Measurements from ENCODE around the gene MEGF11. TPM values are rescaled to one million over a fixed set of nuclear protein-coding genes. Genes with fewer than 3 reads are reported as not detected.

The MEGF11 gene
- total RNA-seq, 3 donors from 2014 or later: not detected

DNA sequence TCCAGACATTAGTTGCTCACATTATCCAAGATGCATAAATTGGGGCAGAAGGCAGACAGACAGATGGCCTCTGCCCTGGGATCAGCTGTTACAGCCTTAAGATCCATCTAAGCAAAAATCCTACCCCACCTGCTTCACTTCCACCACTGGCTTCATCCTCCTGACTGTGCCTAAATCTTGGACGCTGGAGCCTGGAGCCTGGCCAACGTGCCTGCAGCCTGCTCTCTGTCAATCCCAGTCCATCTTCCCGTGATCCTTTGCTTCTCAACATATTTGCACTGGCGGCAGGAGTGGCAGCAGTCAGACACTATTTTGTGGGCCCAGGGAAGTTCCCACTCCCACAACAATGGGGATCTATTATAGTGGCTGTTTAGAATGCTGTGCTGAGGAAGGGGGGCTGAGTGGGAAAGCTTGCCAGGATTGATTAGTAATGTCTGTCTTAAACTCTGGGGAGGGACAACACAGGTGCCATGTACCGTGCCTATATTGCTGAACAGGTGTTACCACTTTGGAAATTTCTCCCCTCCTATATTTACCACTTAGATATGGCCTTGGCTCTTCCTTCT lies 121.2 kb downstream of the MEGF11 start:
- DNase-seq (no peak), ATAC-seq (no peak)
- peaks cover 11% of the 10 kb centered on the region for H3K4me1 Mint-ChIP-seq (ENCODE audit: low read depth)
- H3K36me3 Mint-ChIP-seq (ENCODE audit: insufficient read depth): no peaks in the 10 kb centered on the region
- H3K27me3 Mint-ChIP-seq (ENCODE audit: low read depth): peaks cover 8% of the 10 kb centered on the region
- H3K4me3 Mint-ChIP-seq: no peak overlapping the region
- no peaks in the 10 kb centered on the region for H3K9me3 Mint-ChIP-seq

- no peaks in the 10 kb centered on the region for H3K36me3 Mint-ChIP-seq (ENCODE audit: insufficient read depth)
- peaks cover 11% of the 10 kb centered on the region for H3K4me1 Mint-ChIP-seq (ENCODE audit: low read depth)
- peaks cover 12% of the 10 kb centered on the region for H3K27me3 Mint-ChIP-seq (ENCODE audit: low read depth)
- ATAC-seq (no peak), DNase-seq (no peak)
- H3K4me3 Mint-ChIP-seq: no peak overlapping the region
- no peaks in the 10 kb centered on the region for H3K9me3 Mint-ChIP-seq
Observed at GRCh38 chr15:66131831-66132230, 121.7 kb downstream of the MEGF11 start.

GRCh38 chr15:66131200-66131599 lies 122.3 kb downstream of the MEGF11 start:
- ATAC-seq (no peak), DNase-seq (no peak)
- no peaks in the 10 kb centered on the region for H3K36me3 Mint-ChIP-seq (ENCODE audit: insufficient read depth)
- H3K4me1 Mint-ChIP-seq (ENCODE audit: low read depth): peaks cover 11% of the 10 kb centered on the region
- H3K4me3 Mint-ChIP-seq: no peak overlapping the region
- no peaks in the 10 kb centered on the region for H3K9me3 Mint-ChIP-seq
- peaks cover 16% of the 10 kb centered on the region for H3K27me3 Mint-ChIP-seq (ENCODE audit: low read depth)

GRCh38 chr15:66130496-66131034 lies 123.0 kb downstream of the MEGF11 start:
- no peak overlapping the region for H3K4me3 Mint-ChIP-seq
- no peak for DNase-seq
- peaks cover 16% of the 10 kb centered on the region for H3K27me3 Mint-ChIP-seq (ENCODE audit: low read depth)
- ATAC-seq: no peak
- no peaks in the 10 kb centered on the region for H3K36me3 Mint-ChIP-seq (ENCODE audit: insufficient read depth)
- H3K9me3 Mint-ChIP-seq: no peaks in the 10 kb centered on the region
- H3K4me1 Mint-ChIP-seq (ENCODE audit: low read depth): peaks cover 7% of the 10 kb centered on the region

DNA sequence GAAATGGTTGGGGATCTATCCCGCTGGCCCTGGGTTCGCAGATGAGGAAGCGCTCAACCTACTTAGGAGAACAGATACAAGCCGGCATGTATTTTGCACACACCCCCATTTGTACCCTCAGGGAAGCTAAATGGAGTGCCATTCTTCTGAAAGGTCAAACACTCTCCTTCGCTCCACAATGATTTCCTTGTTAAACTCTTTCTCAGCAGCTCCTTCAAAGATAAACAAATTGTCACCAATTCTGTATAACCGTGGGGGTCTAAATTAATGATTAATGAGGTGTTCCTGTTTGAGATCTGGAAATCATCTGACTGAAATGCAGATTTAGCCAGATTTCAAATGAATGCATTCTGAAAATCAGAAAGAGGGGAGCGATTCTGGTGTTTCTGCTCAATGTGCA lies 124.0 kb downstream of the MEGF11 start:
- Mint-ChIP-seq H3K9me3 (no peaks in the 10 kb centered on the region), H3K4me3 (no peak overlapping the region), H3K36me3 (ENCODE audit: insufficient read depth) (no peaks in the 10 kb centered on the region), H3K4me1 (ENCODE audit: low read depth) (no peaks in the 10 kb centered on the region), H3K27me3 (ENCODE audit: low read depth) (peaks cover 18% of the 10 kb centered on the region)
- no peak for ATAC-seq
- no peak for DNase-seq

DNA sequence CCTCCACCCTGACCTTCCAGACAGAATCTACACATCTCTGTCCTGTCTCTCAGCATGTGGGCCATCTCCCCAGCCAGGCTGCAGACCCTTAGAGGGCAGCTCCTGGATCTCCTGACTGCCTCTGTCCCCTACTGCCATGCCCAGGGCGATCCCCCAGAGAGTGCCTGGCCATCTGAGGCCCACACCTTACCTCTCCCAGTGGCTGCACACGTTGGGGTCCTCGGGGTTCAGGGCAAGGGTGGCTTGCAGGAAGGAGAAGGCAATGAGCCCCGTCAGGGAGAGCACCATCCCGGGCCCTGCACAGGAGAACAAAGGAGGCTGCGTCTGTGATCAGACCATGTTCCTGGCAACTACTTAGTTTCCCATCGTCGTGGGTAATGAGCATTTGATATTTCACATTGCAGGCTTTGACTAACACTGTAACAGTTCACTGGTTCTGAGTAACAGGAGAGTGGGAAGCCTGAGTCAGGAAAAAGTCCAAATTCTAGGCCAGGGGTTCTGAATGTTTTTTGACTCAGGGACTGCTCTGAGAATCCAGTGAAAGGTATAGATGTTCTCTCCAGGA lies 125.4 kb downstream of the MEGF11 start:
- no peaks in the 10 kb centered on the region for H3K4me1 Mint-ChIP-seq (ENCODE audit: low read depth)
- no peak for ATAC-seq
- H3K27me3 Mint-ChIP-seq (ENCODE audit: low read depth): peaks cover 18% of the 10 kb centered on the region
- no peak overlapping the region for H3K4me3 Mint-ChIP-seq
- no peaks in the 10 kb centered on the region for H3K9me3 Mint-ChIP-seq
- DNase-seq: no peak
- H3K36me3 Mint-ChIP-seq (ENCODE audit: insufficient read depth): no peaks in the 10 kb centered on the region

DNA sequence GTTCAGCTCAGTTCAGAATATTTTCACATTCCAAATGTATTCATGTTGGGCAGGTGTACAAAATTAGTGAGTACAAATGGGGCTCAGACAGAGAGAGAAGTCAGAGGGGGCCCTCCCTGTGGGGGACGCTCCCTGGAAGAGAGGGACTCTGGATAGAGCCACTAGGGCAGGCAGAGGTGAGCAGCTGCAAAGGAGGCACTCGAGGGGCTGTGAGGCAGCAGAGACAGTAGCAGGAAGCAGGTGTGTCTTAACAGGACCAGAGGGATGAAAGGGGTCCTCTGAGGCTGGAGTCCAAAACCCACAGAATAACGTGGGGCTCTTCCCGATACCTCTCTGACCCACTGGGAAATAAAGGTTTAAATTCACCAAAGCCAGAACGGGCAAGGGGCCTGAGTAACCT lies 127.1 kb downstream of the MEGF11 start:
- no peak for ATAC-seq
- Mint-ChIP-seq H3K9me3 (no peaks in the 10 kb centered on the region), H3K4me3 (no peak overlapping the region), H3K36me3 (ENCODE audit: insufficient read depth) (no peaks in the 10 kb centered on the region), H3K4me1 (ENCODE audit: low read depth) (no peaks in the 10 kb centered on the region), H3K27me3 (ENCODE audit: low read depth) (peaks cover 18% of the 10 kb centered on the region)
- DNase-seq: no peak

DNA sequence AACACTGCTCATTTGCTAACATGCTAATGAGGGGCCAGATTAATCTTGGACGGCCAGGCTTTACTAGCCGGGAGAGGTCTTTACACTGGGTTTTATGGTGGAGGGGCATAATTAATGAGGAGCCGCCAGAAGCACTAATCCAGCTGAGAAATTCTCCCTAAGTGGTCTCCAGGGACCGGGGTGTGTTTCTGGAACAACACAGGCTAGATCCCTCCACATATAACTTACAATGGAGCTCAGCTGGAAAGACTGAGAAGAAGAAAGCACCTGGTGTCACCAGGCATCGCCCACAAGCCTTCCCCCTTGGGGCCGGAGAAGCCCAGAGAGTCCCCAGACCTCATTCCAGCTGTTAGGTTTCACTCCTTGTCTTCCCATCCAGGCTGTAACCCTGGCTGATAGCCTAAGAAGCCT lies 127.5 kb downstream of the MEGF11 start:
- no peaks in the 10 kb centered on the region for H3K4me1 Mint-ChIP-seq (ENCODE audit: low read depth)
- ATAC-seq (no peak), DNase-seq (no peak)
- H3K36me3 Mint-ChIP-seq (ENCODE audit: insufficient read depth): no peaks in the 10 kb centered on the region
- peaks cover 18% of the 10 kb centered on the region for H3K27me3 Mint-ChIP-seq (ENCODE audit: low read depth)
- no peak overlapping the region for H3K4me3 Mint-ChIP-seq
- no peaks in the 10 kb centered on the region for H3K9me3 Mint-ChIP-seq

DNA sequence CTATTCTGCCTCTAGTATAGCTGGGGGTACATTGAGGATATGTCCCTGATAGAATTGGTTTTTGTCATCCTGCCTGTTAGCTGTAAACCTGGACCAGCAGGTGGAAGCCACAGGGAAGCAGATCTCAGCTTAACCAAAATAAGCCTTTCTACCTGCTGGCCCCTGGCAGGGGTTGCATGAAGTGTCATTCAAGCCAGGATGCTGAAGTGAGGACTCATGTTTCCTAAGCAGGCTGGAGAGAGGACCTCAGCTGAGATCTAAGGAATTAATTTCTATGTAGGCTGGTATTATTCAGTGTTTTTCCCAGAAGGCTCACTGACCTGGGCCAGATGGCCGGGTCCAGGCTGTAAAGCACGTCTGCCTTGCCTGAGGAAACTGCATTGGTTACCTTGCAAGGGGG lies 128.9 kb downstream of the MEGF11 start:
- DNase-seq: no peak
- no peak for ATAC-seq
- Mint-ChIP-seq H3K4me1 (ENCODE audit: low read depth) (no peaks in the 10 kb centered on the region), H3K4me3 (no peak overlapping the region), H3K27me3 (ENCODE audit: low read depth) (peaks cover 13% of the 10 kb centered on the region), H3K36me3 (ENCODE audit: insufficient read depth) (no peaks in the 10 kb centered on the region), H3K9me3 (no peaks in the 10 kb centered on the region)

DNA sequence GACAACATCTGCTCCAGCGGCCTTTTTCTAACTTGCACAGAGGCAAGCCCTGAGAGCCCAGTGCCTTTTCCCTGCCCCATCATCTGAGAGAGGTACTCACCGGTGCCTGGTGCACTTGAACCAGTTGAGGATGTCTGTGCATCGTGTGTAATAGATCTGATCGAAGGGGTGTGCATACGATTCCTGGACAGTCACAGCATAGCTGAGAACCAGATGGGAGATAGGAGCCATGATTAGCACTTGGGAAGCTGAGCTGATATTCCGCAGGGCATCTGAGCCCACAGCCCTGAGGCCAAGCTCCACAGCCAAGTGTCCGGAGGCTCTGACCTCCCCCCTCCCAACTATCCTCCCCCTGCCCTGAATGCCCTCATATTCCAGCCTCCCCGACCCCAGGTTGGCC lies 129.8 kb downstream of the MEGF11 start:
- no peak for ATAC-seq
- H3K27me3 Mint-ChIP-seq (ENCODE audit: low read depth): peaks cover 11% of the 10 kb centered on the region
- no peak for DNase-seq
- no peaks in the 10 kb centered on the region for H3K4me1 Mint-ChIP-seq (ENCODE audit: low read depth)
- no peak overlapping the region for H3K4me3 Mint-ChIP-seq
- no peaks in the 10 kb centered on the region for H3K36me3 Mint-ChIP-seq (ENCODE audit: insufficient read depth)
- H3K9me3 Mint-ChIP-seq: no peaks in the 10 kb centered on the region

DNA sequence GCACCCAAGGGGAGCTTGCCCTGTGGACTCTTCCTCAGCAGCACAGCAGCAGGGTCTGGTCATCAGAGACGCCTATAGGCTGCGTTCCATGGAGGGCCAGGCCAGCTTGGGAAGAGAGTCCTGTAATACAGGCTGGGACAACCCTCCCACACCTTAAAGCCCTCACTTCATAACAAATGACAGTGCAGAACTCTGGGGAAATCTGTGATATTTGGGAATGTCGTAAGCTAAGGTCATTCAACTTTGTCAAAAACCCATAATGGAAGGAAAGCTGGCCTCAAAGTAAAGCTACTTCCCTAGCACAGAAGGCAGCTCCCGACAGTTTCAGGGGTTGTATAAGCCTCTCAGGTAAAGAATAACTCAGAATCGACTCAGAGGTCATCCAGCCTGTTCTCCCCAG lies 133.1 kb downstream of the MEGF11 start:
- Mint-ChIP-seq H3K27me3 (ENCODE audit: low read depth) (peaks cover 12% of the 10 kb centered on the region), H3K4me3 (no peak overlapping the region), H3K36me3 (ENCODE audit: insufficient read depth) (no peaks in the 10 kb centered on the region), H3K9me3 (no peaks in the 10 kb centered on the region), H3K4me1 (ENCODE audit: low read depth) (peaks cover 11% of the 10 kb centered on the region)
- ATAC-seq: no peak
- no peak for DNase-seq

GRCh38 chr15:66117841-66118240 lies 135.7 kb downstream of the MEGF11 start:
- Mint-ChIP-seq H3K27me3 (ENCODE audit: low read depth) (peaks cover 10% of the 10 kb centered on the region), H3K9me3 (no peaks in the 10 kb centered on the region), H3K4me3 (no peak overlapping the region), H3K4me1 (ENCODE audit: low read depth) (peaks cover 11% of the 10 kb centered on the region), H3K36me3 (ENCODE audit: insufficient read depth) (no peaks in the 10 kb centered on the region)
- DNase-seq: no peak
- ATAC-seq: no peak

DNA sequence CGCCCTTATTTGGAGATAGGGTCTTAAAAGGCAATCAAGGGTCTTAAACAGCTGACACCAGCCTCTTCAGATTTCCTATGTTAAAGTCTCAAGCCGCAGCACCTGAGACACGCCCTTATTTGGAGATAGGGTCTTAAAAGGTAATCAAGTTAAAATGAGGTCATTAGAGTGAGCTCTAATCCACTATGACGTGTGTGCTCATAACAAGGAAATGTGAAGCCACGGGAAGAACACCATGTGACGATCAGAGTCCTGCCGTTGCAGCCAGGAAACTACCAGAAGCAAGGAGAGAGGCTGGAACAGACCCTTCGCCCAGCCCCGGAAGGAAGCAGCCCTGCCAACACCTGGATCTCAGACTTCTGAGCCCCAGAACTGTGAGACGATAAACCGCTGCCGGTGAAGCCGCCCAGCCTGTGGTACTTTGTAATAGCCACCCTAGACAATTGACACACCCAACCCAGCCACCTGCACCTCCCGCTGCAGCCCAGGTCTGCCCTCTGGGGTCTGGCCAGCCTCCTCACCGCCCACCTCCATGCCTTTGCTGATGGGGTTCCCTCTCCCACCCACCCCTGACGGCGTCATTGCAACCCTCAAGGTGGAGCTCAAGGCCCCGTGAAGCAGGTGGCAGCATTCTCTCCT lies 137.9 kb downstream of the MEGF11 start:
- H3K27me3 Mint-ChIP-seq (ENCODE audit: low read depth): peaks cover 10% of the 10 kb centered on the region
- DNase-seq: no peak
- no peaks in the 10 kb centered on the region for H3K9me3 Mint-ChIP-seq
- H3K4me3 Mint-ChIP-seq: no peak overlapping the region
- H3K4me1 Mint-ChIP-seq (ENCODE audit: low read depth): peaks cover 11% of the 10 kb centered on the region
- peak in 1 of 2 donors; percentile 25 for ATAC-seq
- H3K36me3 Mint-ChIP-seq (ENCODE audit: insufficient read depth): no peaks in the 10 kb centered on the region

GRCh38 chr15:66114863-66115425 lies 138.6 kb downstream of the MEGF11 start:
- H3K27me3 Mint-ChIP-seq (ENCODE audit: low read depth): peaks cover 10% of the 10 kb centered on the region
- H3K4me1 Mint-ChIP-seq (ENCODE audit: low read depth): peaks cover 11% of the 10 kb centered on the region
- ATAC-seq (no peak), DNase-seq (no peak)
- H3K9me3 Mint-ChIP-seq: no peaks in the 10 kb centered on the region
- no peaks in the 10 kb centered on the region for H3K36me3 Mint-ChIP-seq (ENCODE audit: insufficient read depth)
- no peak overlapping the region for H3K4me3 Mint-ChIP-seq

GRCh38 chr15:66112388-66112787 lies 141.2 kb downstream of the MEGF11 start:
- no peak for ATAC-seq
- H3K36me3 Mint-ChIP-seq (ENCODE audit: insufficient read depth): no peaks in the 10 kb centered on the region
- DNase-seq: no peak

More at GRCh38 chr15:66112388-66112787, 141.2 kb downstream of the MEGF11 start:
- no peaks in the 10 kb centered on the region for H3K9me3 Mint-ChIP-seq
- peaks cover 17% of the 10 kb centered on the region for H3K27me3 Mint-ChIP-seq (ENCODE audit: low read depth)
- H3K4me3 Mint-ChIP-seq: no peak overlapping the region
- H3K4me1 Mint-ChIP-seq (ENCODE audit: low read depth): peaks cover 11% of the 10 kb centered on the region
